ENCODE measurements around the gene AUTS2.

Gene AUTS2

GRCh38 chr7:69588773-69589172, 9.5 kb upstream of the AUTS2 start:
- no peak for TF ChIP-seq POLR2AphosphoS5 (IDR thresholded peaks at IDR 0.05; ENCODE audit: low read depth, low read length)
- no peak for TF ChIP-seq TAF1 (IDR thresholded peaks at IDR 0.05; ENCODE audit: borderline replicate concordance, low read depth, low read length)
- no peak for TF ChIP-seq POLR2A (IDR thresholded peaks at IDR 0.05; ENCODE audit: low read depth, low read length)

GRCh38 chr7:69591805-69592204, 6.5 kb upstream of the AUTS2 start:
- no peak for DNase-seq (ENCODE audit: insufficient read length)
- no peak for FAIRE-seq
- TF ChIP-seq POLR2AphosphoS5 (IDR thresholded peaks at IDR 0.05; ENCODE audit: low read depth, low read length) (no peak), TAF1 (IDR thresholded peaks at IDR 0.05; ENCODE audit: borderline replicate concordance, low read depth, low read length) (no peak), POLR2A (IDR thresholded peaks at IDR 0.05; ENCODE audit: low read depth, low read length) (no peak)

More at GRCh38 chr7:69588773-69589172, 9.5 kb upstream of the AUTS2 start:
- no peak for FAIRE-seq
- no peak for DNase-seq (ENCODE audit: insufficient read length)

- DNase-seq (ENCODE audit: insufficient read length) (no peak), FAIRE-seq (no peak)
- TF ChIP-seq TAF1 (IDR thresholded peaks at IDR 0.05; ENCODE audit: borderline replicate concordance, low read depth, low read length) (no peak), POLR2A (IDR thresholded peaks at IDR 0.05; ENCODE audit: low read depth, low read length) (no peak), POLR2AphosphoS5 (IDR thresholded peaks at IDR 0.05; ENCODE audit: low read depth, low read length) (no peak)
Measured at GRCh38 chr7:69593511-69593910, 4.8 kb upstream of the AUTS2 start.

- DNase-seq (ENCODE audit: insufficient read length): no peak
- TF ChIP-seq TAF1 (IDR thresholded peaks at IDR 0.05; ENCODE audit: borderline replicate concordance, low read depth, low read length) (no peak), POLR2A (IDR thresholded peaks at IDR 0.05; ENCODE audit: low read depth, low read length) (no peak), POLR2AphosphoS5 (IDR thresholded peaks at IDR 0.05; ENCODE audit: low read depth, low read length) (no peak)
Measured at GRCh38 chr7:69595415-69595814, 2.9 kb upstream of the AUTS2 start.

GRCh38 chr7:69596056-69596455, 2.2 kb upstream of the AUTS2 start:
- TF ChIP-seq TAF1 (IDR thresholded peaks at IDR 0.05; ENCODE audit: borderline replicate concordance, low read depth, low read length): no peak
- TF ChIP-seq POLR2AphosphoS5 (IDR thresholded peaks at IDR 0.05; ENCODE audit: low read depth, low read length): no peak
- TF ChIP-seq POLR2A (IDR thresholded peaks at IDR 0.05; ENCODE audit: low read depth, low read length): no peak
- no peak for FAIRE-seq
- no peak for DNase-seq (ENCODE audit: insufficient read length)

More at GRCh38 chr7:69595415-69595814, 2.9 kb upstream of the AUTS2 start:
- no peak for FAIRE-seq

- no peak for DNase-seq (ENCODE audit: insufficient read length)
- TF ChIP-seq POLR2AphosphoS5 (IDR thresholded peaks at IDR 0.05; ENCODE audit: low read depth, low read length) (no peak), POLR2A (IDR thresholded peaks at IDR 0.05; ENCODE audit: low read depth, low read length) (no peak), TAF1 (IDR thresholded peaks at IDR 0.05; ENCODE audit: borderline replicate concordance, low read depth, low read length) (no peak)
- FAIRE-seq: no peak
Measured at GRCh38 chr7:69596723-69597277, 1.5 kb upstream of the AUTS2 start.

- DNase-seq (ENCODE audit: insufficient read length): peak; percentile 24
- FAIRE-seq: no peak
- TF ChIP-seq POLR2A (IDR thresholded peaks at IDR 0.05; ENCODE audit: low read depth, low read length): no peak
- TF ChIP-seq TAF1 (IDR thresholded peaks at IDR 0.05; ENCODE audit: borderline replicate concordance, low read depth, low read length): no peak
- TF ChIP-seq POLR2AphosphoS5 (IDR thresholded peaks at IDR 0.05; ENCODE audit: low read depth, low read length): no peak
Measured at GRCh38 chr7:69597278-69598076, 798 bp upstream of the AUTS2 start.

GRCh38 chr7:69598487-69599285, 411 bp downstream of the AUTS2 start:
- TF ChIP-seq POLR2AphosphoS5 (IDR thresholded peaks at IDR 0.05; ENCODE audit: low read depth, low read length) (no peak), TAF1 (IDR thresholded peaks at IDR 0.05; ENCODE audit: borderline replicate concordance, low read depth, low read length) (no peak), POLR2A (IDR thresholded peaks at IDR 0.05; ENCODE audit: low read depth, low read length) (no peak)
- peak; percentile 37 for DNase-seq (ENCODE audit: insufficient read length)

GRCh38 chr7:69599286-69599954, 1.1 kb downstream of the AUTS2 start:
- FAIRE-seq (peak; percentile 58), DNase-seq (ENCODE audit: insufficient read length) (no peak)
- no peak for TF ChIP-seq POLR2A (IDR thresholded peaks at IDR 0.05; ENCODE audit: low read depth, low read length)
- no peak for TF ChIP-seq POLR2AphosphoS5 (IDR thresholded peaks at IDR 0.05; ENCODE audit: low read depth, low read length)
- TF ChIP-seq TAF1 (IDR thresholded peaks at IDR 0.05; ENCODE audit: borderline replicate concordance, low read depth, low read length): no peak

More at GRCh38 chr7:69598487-69599285, 411 bp downstream of the AUTS2 start:
- FAIRE-seq: no peak

- TF ChIP-seq POLR2A (IDR thresholded peaks at IDR 0.05; ENCODE audit: low read depth, low read length) (no peak), TAF1 (IDR thresholded peaks at IDR 0.05; ENCODE audit: borderline replicate concordance, low read depth, low read length) (no peak), POLR2AphosphoS5 (IDR thresholded peaks at IDR 0.05; ENCODE audit: low read depth, low read length) (no peak)
- no peak for DNase-seq (ENCODE audit: insufficient read length)
- FAIRE-seq: peak; percentile 21
Measured at GRCh38 chr7:69599955-69600709, 1.9 kb downstream of the AUTS2 start.
